K562 (cell line): ENCODE results near the gene KHSRP. TPM values are rescaled to one million over a fixed set of nuclear protein-coding genes. Genes with fewer than 3 reads are reported as not detected.

ENCODE experiments used
- ATAC-seq: fragments of 200-7000 bp; cut with Tn5 transposase; 3 replicates; pipeline ENCODE4 v1.9.1; 2020; ENCODE audit warnings: moderate library complexity
- BruUV-seq: library from RNA; stranded (reverse); fragments of 400-500 nt; replicated peaks from 2 replicates; lab custom pipeline; 2021; lab: Mats Ljungman, UMichigan
- CTCF ChIA-PET: fragments of 300-600 bp; formaldehyde crosslinking; extraction: SDS; loops from one replicate; lab custom pipeline; 2021; ENCODE audit warnings: low intra/inter-chr PET ratio; lab: Yijun Ruan, JAX
- POLR2A ChIA-PET: fragments of 300-600, 350-650 bp; sonication (Branson Sonifier 250); formaldehyde crosslinking; extraction: SDS; loops from one replicate; lab custom pipeline; 2021; ENCODE audit warnings: antibody characterized with exemption, inconsistent platforms; lab: Yijun Ruan, JAX
- DNase-seq, 4 experiments: peaks; one replicate each; pipeline versions ENCODE4 v3.0.0 to v3.0.0-alpha.2; 2011 to 2018; ENCODE audit warnings: low spot score in 3 of 4, mixed read lengths in 3 of 4; ENCODE audit errors: extremely low read depth in 1 of 4
- FAIRE-seq: peaks from 2 replicates; lab custom pipeline; 2011; peaks lifted over from hg19 to GRCh38; lab: Jason Lieb, UNC
- H2AFZ ChIP-seq: 2 replicates; pipeline ENCODE4 v1.6.0; 2011; ENCODE audit warnings: low read depth, low read length, control low read depth, inconsistent platforms
- H3K27ac ChIP-seq: fragments of 200-600 bp; 3 replicates; pipeline ENCODE4 v1.8.0; 2011; ENCODE audit warnings: low read depth, mild to moderate bottlenecking, control low read depth, inconsistent platforms, low read length, moderate library complexity, mixed read lengths; ENCODE audit errors: extremely low read depth
- H3K27me3 ChIP-seq, 2 experiments: fragments of 300-600 bp in 1 of 2; 2 replicates in 1 of 2; 3 replicates in 1 of 2; pipeline versions ENCODE4 v1.6.0 to v1.8.0; 2011; ENCODE audit warnings: inconsistent platforms in 2 of 2, low read length in 2 of 2, mild to moderate bottlenecking in 1 of 2, mixed read lengths in 1 of 2, moderate library complexity in 1 of 2; ENCODE audit not compliant: control insufficient read depth in 2 of 2, insufficient read depth in 2 of 2
- H3K36me3 ChIP-seq: fragments of 300-600 bp; 3 replicates; pipeline ENCODE4 v1.8.0; 2011; ENCODE audit warnings: mild to moderate bottlenecking, low read length, inconsistent platforms; ENCODE audit not compliant: control insufficient read depth, insufficient read depth
- H3K4me1 ChIP-seq, 2 experiments: fragments of 200-600 bp in 1 of 2; replicated peaks in 1 of 2; 2 replicates in 1 of 2; 3 replicates in 1 of 2; pipeline versions ENCODE4 v1.5.1 to v1.8.0; 2011; ENCODE audit warnings: inconsistent platforms in 2 of 2, low read length in 2 of 2, mild to moderate bottlenecking in 1 of 2, mixed read lengths in 1 of 2, moderate library complexity in 1 of 2; ENCODE audit not compliant: control insufficient read depth in 2 of 2, insufficient read depth in 2 of 2
- H3K4me2 ChIP-seq: 2 replicates; pipeline ENCODE4 v1.6.1; 2011; ENCODE audit warnings: low read length, control low read depth, inconsistent platforms, mixed read lengths; ENCODE audit not compliant: insufficient read depth
- H3K4me3 ChIP-seq: fragments of 200-600 bp; sonication (generic), shearing (Covaris generic); 2 replicates; pipeline ENCODE4 v1.5.1; 2016; ENCODE audit warnings: control low read depth, inconsistent platforms
- H3K79me2 ChIP-seq: fragments of 200-600 bp; 3 replicates; pipeline ENCODE4 v1.8.0; 2011; ENCODE audit warnings: low read length, inconsistent platforms; ENCODE audit not compliant: control insufficient read depth, insufficient read depth
- H3K9ac ChIP-seq, 2 experiments: 2 replicates each; pipeline versions ENCODE4 v1.6.0 to v1.6.1; 2011; ENCODE audit warnings: low read depth in 2 of 2, low read length in 2 of 2, control low read depth in 1 of 2, inconsistent platforms in 1 of 2, mild to moderate bottlenecking in 1 of 2, mixed read lengths in 1 of 2; ENCODE audit not compliant: insufficient read depth in 1 of 2
- H3K9me1 ChIP-seq: one replicate; pipeline ENCODE4 v1.6.0; 2011; ENCODE audit warnings: inconsistent platforms, mild to moderate bottlenecking, low read length, moderate library complexity; ENCODE audit not compliant: control insufficient read depth, insufficient read depth
- H3K9me3 ChIP-seq: replicated peaks from 2 replicates; pipeline ENCODE4 v1.5.1; 2011; ENCODE audit warnings: low read depth, low read length, inconsistent platforms; ENCODE audit not compliant: control insufficient read depth, insufficient read depth
- H4K20me1 ChIP-seq: replicated peaks from 2 replicates; pipeline ENCODE4 v1.6.1; 2011; ENCODE audit warnings: low read length, inconsistent platforms, mixed read lengths; ENCODE audit not compliant: control insufficient read depth, insufficient read depth
- CHD2 ChIP-seq: IDR thresholded peaks from 2 replicates; pipeline ENCODE4 v1.6.1; 2011; ENCODE audit warnings: low read depth, low read length
- POLR2G ChIP-seq: fragments of 200-400 bp; formaldehyde crosslinking; IDR thresholded peaks from 2 replicates; pipeline ENCODE4 v1.6.1; 2017; ENCODE audit warnings: low read depth, mild to moderate bottlenecking, antibody characterized with exemption, low read length, moderate library complexity
- RBFOX2 ChIP-seq: fragments of 200-400 bp; formaldehyde crosslinking; IDR thresholded peaks from 2 replicates; pipeline ENCODE4 v1.6.1; 2017; ENCODE audit warnings: low read depth, mild to moderate bottlenecking, low read length, moderate library complexity
- RFX1 ChIP-seq: fragments of 450-650 bp; IDR thresholded peaks from 2 replicates; pipeline ENCODE4 v1.6.1; 2016; ENCODE audit warnings: mild to moderate bottlenecking, moderate library complexity
- WGBS: fragments of 100-300 bp; shearing (Covaris generic); methylation state at CpG from one replicate; pipeline ENCODE4 v1.1.6; 2016; ENCODE audit warnings: low coverage, mixed read lengths; ENCODE audit not compliant: insufficient coverage; ENCODE audit errors: missing lambda C conversion rate; 5-methylcytosine and 5-hydroxymethylcytosine counted together
- in situ Hi-C: fragments of 300-500 bp; cut with MboI; formaldehyde crosslinking; loops from 4 replicates; pipeline ENCODE4 v1.15.0; 2018; ENCODE audit warnings: inconsistent platforms, mixed read lengths
- intact Hi-C: fragments of 100-400 bp; cut with micrococcal nuclease; formaldehyde crosslinking; loops from 2 replicates; pipeline ENCODE4 v1.14.2; 2022
- polyA plus RNA-seq, 8 experiments: library from polyadenylated mRNA; depleted of rRNA in 4 of 8; stranded (reverse) in 5 of 8; unstranded in 3 of 8; fragments of >200 nt; fragmentation: Nextera tagmentation in 2 of 8; fragmentation: Illumina TruSeq in 1 of 8; extraction: Ambion mirVana in 2 of 8; extraction: Trizol in 1 of 8; gene quantifications; 2 replicates each; pipeline versions ENCODE4 v1.2.1 to v1.2.3, GENCODE V29; 2011 to 2014; ENCODE audit warnings: inconsistent platforms in 1 of 8, missing spikeins in 1 of 8
- total RNA-seq, 7 experiments: library from RNA; depleted of rRNA in 6 of 7; stranded (reverse); fragments of >200 nt in 6 of 7; fragmentation: Illumina TruSeq in 2 of 7; extraction: Trizol in 2 of 7; gene quantifications; 2 replicates each; pipeline versions ENCODE4 v1.2.1 to v1.2.3, GENCODE V29; 2011 to 2021; ENCODE audit warnings: low replicate concordance in 1 of 7

The KHSRP gene
- total and polyA plus RNA-seq, 9 of the 15 experiments (the other 6 are each of a cell fraction or from before 2014, with no cell fraction given) = 4.2 to 564 (median 139) TPM

DNA sequence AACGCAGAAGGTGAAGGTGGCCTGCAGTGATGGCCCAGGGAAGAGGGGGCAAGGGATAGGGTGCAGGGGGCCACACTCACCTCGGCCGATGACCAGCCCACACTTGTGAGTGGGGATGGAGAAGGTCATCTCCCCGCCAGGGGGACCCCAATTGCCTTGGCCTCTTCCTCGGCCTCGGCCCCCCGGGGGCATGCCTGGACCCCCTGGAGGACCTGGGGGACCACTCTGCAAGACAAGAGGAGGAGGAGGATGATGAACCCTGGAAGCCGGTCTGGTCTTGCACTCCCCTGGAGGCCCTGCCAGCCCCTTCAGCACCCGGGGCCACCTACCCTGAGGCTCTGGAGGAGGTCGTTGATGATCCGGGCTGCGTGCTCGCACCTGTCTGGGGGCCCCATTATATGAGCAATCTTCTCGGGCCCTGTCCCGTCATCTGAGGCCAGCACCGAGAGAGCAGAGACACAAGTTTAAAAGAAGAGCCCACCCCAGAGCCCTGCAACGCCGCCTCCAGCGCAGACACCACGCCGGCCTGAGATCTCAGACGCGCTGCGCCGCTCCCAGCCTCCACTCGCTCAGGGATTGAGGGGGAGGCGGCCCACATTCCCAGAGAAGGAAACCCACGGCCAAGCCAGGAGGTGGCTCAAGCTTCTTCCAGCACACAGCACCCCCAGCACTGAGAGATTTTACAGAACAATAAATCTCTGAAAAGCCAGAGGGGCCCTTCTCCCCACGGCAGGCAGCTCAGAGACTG is 7.8 kb downstream of the KHSRP start:
- Histone ChIP-seq H3K4me3 (no peak overlapping the region), H3K9me3 (no peaks in the 10 kb centered on the region), H3K27ac (no peak overlapping the region), H3K36me3 (peaks cover 85% of the 10 kb centered on the region)
- TF ChIP-seq RFX1 (no peak), POLR2G (peak; percentile 49), CHD2 (no peak), RBFOX2 (peak; percentile 34)
- TF ChIP-seq, all 486 proteins: peak for 2
- no peak overlapping the region for H2AFZ ChIP-seq
- CTCF ChIA-PET = no interaction called here
- DNase-seq (no peak), ATAC-seq (no peak), FAIRE-seq (no peak)
- intact Hi-C loops (no loop called here), in situ Hi-C loops (no loop called here)
- no peaks in the 10 kb centered on the region for H3K9me1 ChIP-seq
- H3K79me2 ChIP-seq = peaks cover 32% of the 10 kb centered on the region
- H4K20me1 ChIP-seq = peaks cover 34% of the 10 kb centered on the region
- H3K4me2 ChIP-seq = no peak overlapping the region
- BruUV-seq = no TSS peak
- no peaks in the 10 kb centered on the region for H3K27me3 ChIP-seq
- POLR2A ChIA-PET = no interaction called here
- H3K9ac ChIP-seq = no peak overlapping the region
- 96% methylated on average over 26 of the region's 29 CpGs for WGBS
- peaks cover 0 to 62% of the 10 kb centered on the region in 2 experiments; a peak in 2 of 5 replicates for H3K4me1 ChIP-seq
